ENCODE results near the gene MAMDC2.

GRCh38 chr9:70147651-70148050, 104.0 kb downstream of the MAMDC2 start:
- TF ChIP-seq CTCF (conservative IDR thresholded peaks at IDR 0.05; ENCODE audit: low read depth, low read length): no peak
- TF ChIP-seq FOS (IDR thresholded peaks at IDR 0.05; ENCODE audit: low read depth, low read length): no peak

Data from IMR-90 (cell line).